CD4-positive, alpha-beta T cell treated with Interleukin-4 for 4 hours (primary cell): ENCODE results near the gene LIN52.
"Not testable (repeated sequence)": the region's sequence is repeated elsewhere in the genome, so short reads cannot be mapped to it uniquely, and the experiment has no call there.

ENCODE experiments used
- DNase-seq: peaks from one replicate; pipeline ENCODE4 v3.0.0-alpha.2; 2020

Gene LIN52

GRCh38 chr14:74111395-74112216 lies 26.9 kb downstream of the LIN52 start:
- DNase-seq = peak; percentile 45

GRCh38 chr14:74125487-74125886 lies 40.7 kb downstream of the LIN52 start:
- not testable (repeated sequence) for DNase-seq

GRCh38 chr14:74126315-74127013 lies 41.7 kb downstream of the LIN52 start:
- DNase-seq = no peak

- DNase-seq = no peak
These were observed 42.9 kb downstream of the LIN52 start for GRCh38 chr14:74127634-74128033.

- DNase-seq = no peak
These were observed 49.2 kb downstream of the LIN52 start for GRCh38 chr14:74133833-74134481.

- DNase-seq = no peak
These were observed 49.7 kb downstream of the LIN52 start for GRCh38 chr14:74134484-74134883.

- no peak for DNase-seq
These were observed 50.7 kb downstream of the LIN52 start for GRCh38 chr14:74135426-74135825.

- no peak for DNase-seq
These were observed 55.7 kb downstream of the LIN52 start for GRCh38 chr14:74140374-74140850.

GRCh38 chr14:74141703-74142102 lies 56.9 kb downstream of the LIN52 start:
- no peak for DNase-seq

GRCh38 chr14:74142523-74142922 lies 57.8 kb downstream of the LIN52 start:
- DNase-seq = no peak

GRCh38 chr14:74144789-74145188 lies 60.0 kb downstream of the LIN52 start:
- DNase-seq = no peak

GRCh38 chr14:74147571-74147970 lies 62.8 kb downstream of the LIN52 start:
- DNase-seq = no peak

- no peak for DNase-seq
These were observed 63.9 kb downstream of the LIN52 start for GRCh38 chr14:74148705-74149104.

GRCh38 chr14:74155287-74155686 lies 70.5 kb downstream of the LIN52 start:
- no peak for DNase-seq

- DNase-seq = no peak
These were observed 71.0 kb downstream of the LIN52 start for GRCh38 chr14:74155749-74156148.

GRCh38 chr14:74160763-74161162 lies 76.0 kb downstream of the LIN52 start:
- DNase-seq = no peak

GRCh38 chr14:74161526-74162158 lies 76.9 kb downstream of the LIN52 start:
- DNase-seq = no peak

GRCh38 chr14:74169906-74170305 lies 85.2 kb downstream of the LIN52 start:
- DNase-seq = no peak

GRCh38 chr14:74176400-74176793 lies 91.6 kb downstream of the LIN52 start:
- no peak for DNase-seq

GRCh38 chr14:74179856-74180255 lies 95.1 kb downstream of the LIN52 start:
- no peak for DNase-seq

- DNase-seq = no peak
These were observed 106.3 kb downstream of the LIN52 start for GRCh38 chr14:74190927-74191575.

- no peak for DNase-seq
These were observed 109.9 kb downstream of the LIN52 start for GRCh38 chr14:74194506-74195274.
